Astrocyte of the spinal cord (primary cell): ENCODE data around the gene IFNL1.

ENCODE experiments used
- DNase-seq: peaks from one replicate; pipeline ENCODE4 v3.0.0; 2011; ENCODE audit warnings: low read depth, low spot score
- H3K4me3 ChIP-seq: 2 replicates; pipeline ENCODE4 v1.5.1; 2011; ENCODE audit warnings: low read depth, mild to moderate bottlenecking, low read length, moderate library complexity
- CTCF ChIP-seq: IDR thresholded peaks from 2 replicates; pipeline ENCODE4 v1.5.1; 2012; ENCODE audit warnings: low read depth, mild to moderate bottlenecking, low read length, inconsistent platforms
- in situ Hi-C: cut with HindIII; loops from 2 replicates; pipeline ENCODE4 v1.10.0; 2017; ENCODE audit warnings: low sequenced_read_pairs

The IFNL1 gene

GRCh38 chr19:39297931-39298634, 1.9 kb downstream of the IFNL1 start:
- no peak for TF ChIP-seq CTCF
- H3K4me3 ChIP-seq: no peak overlapping the region
- DNase-seq: no peak
- in situ Hi-C loops: no loop called here

GRCh38 chr19:39299404-39299803, 3.2 kb downstream of the IFNL1 start:
- in situ Hi-C loops: no loop called here
- TF ChIP-seq CTCF: no peak
- no peak overlapping the region for H3K4me3 ChIP-seq
- DNase-seq: no peak

GRCh38 chr19:39299832-39300231, 3.6 kb downstream of the IFNL1 start:
- TF ChIP-seq CTCF: no peak
- no peak overlapping the region for H3K4me3 ChIP-seq
- no peak for DNase-seq
- in situ Hi-C loops: no loop called here

- no peak overlapping the region for H3K4me3 ChIP-seq
- no peak for TF ChIP-seq CTCF
- no peak for DNase-seq
- in situ Hi-C loops: no loop called here
These were observed 4.8 kb downstream of the IFNL1 start for GRCh38 chr19:39301021-39301420.

GRCh38 chr19:39301562-39301961, 5.4 kb downstream of the IFNL1 start:
- no peak overlapping the region for H3K4me3 ChIP-seq
- DNase-seq: no peak
- no peak for TF ChIP-seq CTCF
- in situ Hi-C loops: no loop called here

- TF ChIP-seq CTCF: no peak
- in situ Hi-C loops: no loop called here
- DNase-seq: no peak
- no peak overlapping the region for H3K4me3 ChIP-seq
These were observed 7.4 kb downstream of the IFNL1 start for GRCh38 chr19:39303373-39304184.
